Neural cell (in vitro differentiated cells): Measurements from ENCODE around the gene PTPRD. TPM values are rescaled to one million over a fixed set of nuclear protein-coding genes. Genes with fewer than 3 reads are reported as not detected.

Experiments used
- H2AFZ ChIP-seq: fragments of 200-600, 300-800 bp; sonication (generic), shearing (Covaris generic); 2 replicates; pipeline ENCODE4 v1.6.0; 2014; ENCODE audit warnings: low read depth, mild to moderate bottlenecking, antibody characterized with exemption, low read length, moderate library complexity
- H3F3A ChIP-seq: fragments of 200-600 bp; shearing (Covaris generic); 2 replicates; pipeline ENCODE4 v1.6.1; 2016; ENCODE audit warnings: mild to moderate bottlenecking, moderate library complexity, mixed read lengths, antibody characterized with exemption, low read length; ENCODE audit not compliant: insufficient read depth, poor library complexity, severe bottlenecking
- H3K27ac ChIP-seq: fragments of 200-600, 300-800 bp; sonication (generic), shearing (Covaris generic); 2 replicates; pipeline ENCODE4 v1.5.1; 2014; ENCODE audit warnings: mild to moderate bottlenecking, low read length, moderate library complexity
- H3K27me3 ChIP-seq: fragments of 300-800, 200-600 bp; sonication (generic), shearing (Covaris generic); 2 replicates; pipeline ENCODE4 v1.6.0; 2014; ENCODE audit warnings: mild to moderate bottlenecking, low read depth, low read length, moderate library complexity; ENCODE audit not compliant: insufficient read depth
- H3K36me3 ChIP-seq: fragments of 300-800, 200-600 bp; sonication (generic), shearing (Covaris generic); 2 replicates; pipeline ENCODE4 v1.5.1; 2014; ENCODE audit warnings: mild to moderate bottlenecking, antibody characterized with exemption, low read length, moderate library complexity; ENCODE audit not compliant: insufficient read depth
- H3K4me2 ChIP-seq: fragments of 300-800, 200-600 bp; sonication (generic), shearing (Covaris generic); 2 replicates; pipeline ENCODE4 v1.6.0; 2014; ENCODE audit warnings: mild to moderate bottlenecking, low read length
- H3K4me3 ChIP-seq: fragments of 300-800, 200-600 bp; sonication (generic), shearing (Covaris generic); 2 replicates; pipeline ENCODE4 v1.5.1; 2014; ENCODE audit warnings: mild to moderate bottlenecking, low read length, moderate library complexity
- H3K79me2 ChIP-seq: fragments of 200-600 bp; shearing (Covaris generic); replicated peaks from 2 replicates; pipeline ENCODE4 v1.6.0; 2014; ENCODE audit warnings: mild to moderate bottlenecking, low read length, moderate library complexity; ENCODE audit not compliant: insufficient read depth
- H3K9ac ChIP-seq: fragments of 300-800, 200-600 bp; sonication (generic), shearing (Covaris generic); 2 replicates; pipeline ENCODE4 v1.6.1; 2016; ENCODE audit warnings: mild to moderate bottlenecking, low read length, mixed read lengths
- H3K9me2 ChIP-seq: fragments of 200-600 bp; shearing (Covaris generic); 2 replicates; pipeline ENCODE4 v1.6.1; 2016; ENCODE audit warnings: mild to moderate bottlenecking, low read length, mixed read lengths; ENCODE audit not compliant: insufficient read depth
- H3K9me3 ChIP-seq: fragments of 200-600, 300-800 bp; sonication (generic), shearing (Covaris generic); 2 replicates; pipeline ENCODE4 v1.6.1; 2016; ENCODE audit warnings: mild to moderate bottlenecking, mixed run types, low read length, moderate library complexity, mixed read lengths
- H4K20me1 ChIP-seq: fragments of 200-600 bp; shearing (Covaris generic); 2 replicates; pipeline ENCODE4 v1.6.1; 2016; ENCODE audit warnings: mild to moderate bottlenecking, mixed run types; ENCODE audit not compliant: insufficient read depth
- EP300 ChIP-seq: fragments of 450-650 bp; conservative IDR thresholded peaks from 2 replicates; pipeline ENCODE4 v1.6.1; 2014; ENCODE audit warnings: antibody characterized with exemption, mild to moderate bottlenecking, moderate library complexity; ENCODE audit not compliant: poor library complexity, severe bottlenecking
- EZH2 ChIP-seq: fragments of 200-600, 300-800 bp; shearing (Covaris generic), sonication (generic); IDR thresholded peaks from 2 replicates; pipeline ENCODE4 v1.6.1; 2014; ENCODE audit warnings: antibody characterized with exemption, low read length, borderline replicate concordance, mild to moderate bottlenecking; ENCODE audit not compliant: insufficient read depth, poor library complexity, severe bottlenecking
- MXI1 ChIP-seq: fragments of 450-650 bp; conservative IDR thresholded peaks from 2 replicates; pipeline ENCODE4 v1.6.1; 2014; ENCODE audit warnings: antibody characterized with exemption, mild to moderate bottlenecking; ENCODE audit not compliant: poor library complexity, severe bottlenecking
- POLR2AphosphoS5 ChIP-seq: IDR thresholded peaks from 2 replicates; pipeline ENCODE4 v1.6.1; 2012
- RAD21 ChIP-seq: fragments of 450-650 bp; conservative IDR thresholded peaks from 2 replicates; pipeline ENCODE4 v1.6.1; 2014; ENCODE audit warnings: antibody characterized with exemption, mild to moderate bottlenecking, moderate library complexity
- SMC3 ChIP-seq: fragments of 450-650 bp; conservative IDR thresholded peaks from 2 replicates; pipeline ENCODE4 v1.6.1; 2014; ENCODE audit warnings: antibody characterized with exemption, mild to moderate bottlenecking, moderate library complexity; ENCODE audit not compliant: poor library complexity
- TAF1 ChIP-seq: IDR thresholded peaks from 2 replicates; pipeline ENCODE4 v1.6.1; 2012; ENCODE audit warnings: low read depth
- polyA plus RNA-seq: library from polyadenylated mRNA; depleted of rRNA; stranded (reverse); fragments of >200 nt; gene quantifications from 2 replicates; pipeline ENCODE4 v1.2.3, GENCODE V29; 2014
- TF ChIP-seq, protein P1 (sequence below): fragments of 450-650 bp; IDR thresholded peaks from 2 replicates; pipeline ENCODE4 v1.5.1; 2014; ENCODE audit warnings: antibody characterized with exemption, mild to moderate bottlenecking, moderate library complexity; ENCODE audit not compliant: poor library complexity, severe bottlenecking
- TF ChIP-seq, protein P2 (sequence below): IDR thresholded peaks from 2 replicates; pipeline ENCODE4 v1.6.1; 2012; ENCODE audit warnings: borderline replicate concordance

PTPRD gene
- polyA plus RNA-seq, 1 donor from 2014 or later: 143 TPM

DNA sequence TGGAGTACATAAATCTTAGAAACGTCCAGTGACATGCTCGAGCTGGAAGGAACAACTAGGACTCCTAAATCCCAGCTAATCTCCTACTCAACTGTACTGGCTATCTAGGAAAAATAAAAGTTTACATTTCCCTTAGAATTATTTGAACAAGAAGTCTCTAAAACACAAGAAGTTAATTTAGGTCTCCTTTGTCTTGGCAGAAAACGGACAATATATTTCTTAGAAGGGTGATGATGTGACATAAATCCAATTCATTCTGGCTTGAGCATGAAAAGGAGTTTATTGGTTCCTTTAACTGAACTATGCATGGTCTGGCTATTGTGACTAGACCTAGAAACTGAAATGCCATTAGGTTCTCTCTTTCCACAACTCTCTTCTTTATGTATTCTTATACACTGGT, 1571.0 kb downstream of the PTPRD start:
- Histone ChIP-seq H3F3A (no peaks in the 10 kb centered on the region), H3K79me2 (no peaks in the 10 kb centered on the region), H3K4me2 (no peak overlapping the region), H3K27ac (no peak overlapping the region), H3K36me3 (no peaks in the 10 kb centered on the region), H3K4me3 (no peak overlapping the region), H3K9ac (no peak overlapping the region), H2AFZ (no peak overlapping the region), H3K9me3 (no peaks in the 10 kb centered on the region), H4K20me1 (no peaks in the 10 kb centered on the region), H3K9me2 (no peaks in the 10 kb centered on the region), H3K27me3 (no peaks in the 10 kb centered on the region)
- TF ChIP-seq MXI1 (no peak), POLR2AphosphoS5 (no peak), SMC3 (no peak), EP300 (no peak), RAD21 (no peak), TAF1 (no peak), EZH2 (no peak)
- TF ChIP-seq, protein P1, sequence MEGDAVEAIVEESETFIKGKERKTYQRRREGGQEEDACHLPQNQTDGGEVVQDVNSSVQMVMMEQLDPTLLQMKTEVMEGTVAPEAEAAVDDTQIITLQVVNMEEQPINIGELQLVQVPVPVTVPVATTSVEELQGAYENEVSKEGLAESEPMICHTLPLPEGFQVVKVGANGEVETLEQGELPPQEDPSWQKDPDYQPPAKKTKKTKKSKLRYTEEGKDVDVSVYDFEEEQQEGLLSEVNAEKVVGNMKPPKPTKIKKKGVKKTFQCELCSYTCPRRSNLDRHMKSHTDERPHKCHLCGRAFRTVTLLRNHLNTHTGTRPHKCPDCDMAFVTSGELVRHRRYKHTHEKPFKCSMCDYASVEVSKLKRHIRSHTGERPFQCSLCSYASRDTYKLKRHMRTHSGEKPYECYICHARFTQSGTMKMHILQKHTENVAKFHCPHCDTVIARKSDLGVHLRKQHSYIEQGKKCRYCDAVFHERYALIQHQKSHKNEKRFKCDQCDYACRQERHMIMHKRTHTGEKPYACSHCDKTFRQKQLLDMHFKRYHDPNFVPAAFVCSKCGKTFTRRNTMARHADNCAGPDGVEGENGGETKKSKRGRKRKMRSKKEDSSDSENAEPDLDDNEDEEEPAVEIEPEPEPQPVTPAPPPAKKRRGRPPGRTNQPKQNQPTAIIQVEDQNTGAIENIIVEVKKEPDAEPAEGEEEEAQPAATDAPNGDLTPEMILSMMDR: no peak
- TF ChIP-seq, protein P2, sequence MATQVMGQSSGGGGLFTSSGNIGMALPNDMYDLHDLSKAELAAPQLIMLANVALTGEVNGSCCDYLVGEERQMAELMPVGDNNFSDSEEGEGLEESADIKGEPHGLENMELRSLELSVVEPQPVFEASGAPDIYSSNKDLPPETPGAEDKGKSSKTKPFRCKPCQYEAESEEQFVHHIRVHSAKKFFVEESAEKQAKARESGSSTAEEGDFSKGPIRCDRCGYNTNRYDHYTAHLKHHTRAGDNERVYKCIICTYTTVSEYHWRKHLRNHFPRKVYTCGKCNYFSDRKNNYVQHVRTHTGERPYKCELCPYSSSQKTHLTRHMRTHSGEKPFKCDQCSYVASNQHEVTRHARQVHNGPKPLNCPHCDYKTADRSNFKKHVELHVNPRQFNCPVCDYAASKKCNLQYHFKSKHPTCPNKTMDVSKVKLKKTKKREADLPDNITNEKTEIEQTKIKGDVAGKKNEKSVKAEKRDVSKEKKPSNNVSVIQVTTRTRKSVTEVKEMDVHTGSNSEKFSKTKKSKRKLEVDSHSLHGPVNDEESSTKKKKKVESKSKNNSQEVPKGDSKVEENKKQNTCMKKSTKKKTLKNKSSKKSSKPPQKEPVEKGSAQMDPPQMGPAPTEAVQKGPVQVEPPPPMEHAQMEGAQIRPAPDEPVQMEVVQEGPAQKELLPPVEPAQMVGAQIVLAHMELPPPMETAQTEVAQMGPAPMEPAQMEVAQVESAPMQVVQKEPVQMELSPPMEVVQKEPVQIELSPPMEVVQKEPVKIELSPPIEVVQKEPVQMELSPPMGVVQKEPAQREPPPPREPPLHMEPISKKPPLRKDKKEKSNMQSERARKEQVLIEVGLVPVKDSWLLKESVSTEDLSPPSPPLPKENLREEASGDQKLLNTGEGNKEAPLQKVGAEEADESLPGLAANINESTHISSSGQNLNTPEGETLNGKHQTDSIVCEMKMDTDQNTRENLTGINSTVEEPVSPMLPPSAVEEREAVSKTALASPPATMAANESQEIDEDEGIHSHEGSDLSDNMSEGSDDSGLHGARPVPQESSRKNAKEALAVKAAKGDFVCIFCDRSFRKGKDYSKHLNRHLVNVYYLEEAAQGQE: no peak

DNA sequence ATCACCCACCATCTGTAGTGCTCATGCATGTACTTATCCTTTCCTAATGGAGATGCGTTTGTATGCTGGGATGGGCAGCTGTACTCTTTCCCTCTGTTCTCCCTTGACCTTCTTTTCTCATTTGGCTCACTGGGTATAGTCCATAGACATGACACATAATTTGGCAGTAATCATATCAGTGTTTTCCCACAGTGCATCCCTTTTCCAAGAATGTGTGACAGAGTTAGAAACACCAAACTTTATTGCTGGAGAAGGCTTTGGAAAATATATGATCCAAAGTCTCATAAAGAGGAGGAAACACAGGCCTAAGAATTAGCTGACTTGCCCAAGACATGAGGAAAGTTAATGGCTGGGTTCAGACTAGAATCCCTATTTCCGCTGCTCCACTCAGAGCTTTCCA, 1579.8 kb downstream of the PTPRD start:
- Histone ChIP-seq H3K79me2 (no peaks in the 10 kb centered on the region), H4K20me1 (no peaks in the 10 kb centered on the region), H3K9me2 (no peaks in the 10 kb centered on the region), H3K9me3 (no peaks in the 10 kb centered on the region), H3K4me2 (no peak overlapping the region), H3K36me3 (no peaks in the 10 kb centered on the region), H3K27ac (no peak overlapping the region), H2AFZ (no peak overlapping the region), H3K9ac (no peak overlapping the region), H3K27me3 (no peaks in the 10 kb centered on the region), H3K4me3 (no peak overlapping the region), H3F3A (no peaks in the 10 kb centered on the region)
- TF ChIP-seq TAF1: no peak

DNA sequence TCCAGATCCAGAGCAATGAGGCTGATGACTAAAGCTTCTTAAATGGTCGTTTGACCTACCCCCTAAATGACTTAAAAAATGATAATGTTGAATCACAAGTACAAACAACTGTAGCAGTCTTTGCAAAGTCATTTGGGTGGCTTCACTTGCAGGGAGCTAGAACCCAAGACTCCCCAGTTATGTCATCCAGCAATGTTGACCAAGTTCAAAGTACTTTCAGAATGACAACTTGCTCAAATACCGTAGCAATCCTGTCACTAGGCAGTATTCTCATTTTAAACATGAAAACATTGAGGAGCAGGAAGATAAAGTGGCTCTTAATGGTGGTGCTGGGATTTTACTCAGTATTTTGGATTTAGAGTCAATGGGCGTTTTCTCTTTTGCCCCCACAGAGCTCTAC, 1596.2 kb downstream of the PTPRD start:
- Histone ChIP-seq H3K27ac (no peak overlapping the region), H3F3A (no peaks in the 10 kb centered on the region), H3K9me3 (no peaks in the 10 kb centered on the region), H3K4me3 (no peak overlapping the region), H3K27me3 (no peaks in the 10 kb centered on the region), H4K20me1 (no peaks in the 10 kb centered on the region), H3K9ac (no peak overlapping the region), H3K9me2 (no peaks in the 10 kb centered on the region), H2AFZ (no peak overlapping the region), H3K36me3 (no peaks in the 10 kb centered on the region), H3K4me2 (no peak overlapping the region), H3K79me2 (no peaks in the 10 kb centered on the region)
- TF ChIP-seq, protein P2: no peak
